Keratinocyte (primary cell): Measurements from ENCODE around the gene CMKLR1. TPM values are rescaled to one million over a fixed set of nuclear protein-coding genes. Genes with fewer than 3 reads are reported as not detected.

ENCODE experiments used
- DNase-seq: peaks from one replicate; pipeline ENCODE4 v3.0.0-alpha.2; 2011; ENCODE audit warnings: low read depth, missing footprints, low spot score
- FAIRE-seq: peaks from 2 replicates; lab custom pipeline; 2011; peaks lifted over from hg19 to GRCh38; lab: Jason Lieb, UNC
- H2AFZ ChIP-seq: 2 replicates; pipeline ENCODE4 v1.6.0; 2012; ENCODE audit warnings: low read length, control low read depth, inconsistent platforms; ENCODE audit not compliant: control insufficient read depth
- H3K27ac ChIP-seq: 2 replicates; pipeline ENCODE4 v1.5.1; 2011; ENCODE audit warnings: low read length; ENCODE audit not compliant: control insufficient read depth, insufficient read depth
- H3K27me3 ChIP-seq: 3 replicates; pipeline ENCODE4 v1.6.0; 2011; ENCODE audit warnings: low read length; ENCODE audit not compliant: control insufficient read depth, insufficient read depth; ENCODE audit errors: extremely low read depth
- H3K36me3 ChIP-seq, 2 experiments: 2 replicates in 1 of 2; 3 replicates in 1 of 2; pipeline ENCODE4 v1.5.1; 2011; ENCODE audit warnings: low read length in 2 of 2, mild to moderate bottlenecking in 1 of 2; ENCODE audit not compliant: control insufficient read depth in 2 of 2, insufficient read depth in 2 of 2; ENCODE audit errors: extremely low read depth in 1 of 2
- H3K4me1 ChIP-seq: 3 replicates; pipeline ENCODE4 v1.5.1; 2011; ENCODE audit warnings: low read length; ENCODE audit not compliant: control insufficient read depth, insufficient read depth; ENCODE audit errors: extremely low read depth
- H3K4me2 ChIP-seq: 3 replicates; pipeline ENCODE4 v1.6.0; 2011; ENCODE audit warnings: low read depth, low read length; ENCODE audit not compliant: control insufficient read depth, insufficient read depth; ENCODE audit errors: extremely low read depth
- H3K4me3 ChIP-seq, 3 experiments: fragments of 200-600 bp in 1 of 3; sonication (generic) in 1 of 3; 2 replicates in 2 of 3; 3 replicates in 1 of 3; pipeline ENCODE4 v1.5.1; 2011 to 2016; ENCODE audit warnings: low read length in 3 of 3, mild to moderate bottlenecking in 3 of 3, control low read depth in 2 of 3, inconsistent platforms in 1 of 3, low read depth in 1 of 3, mixed read lengths in 1 of 3, mixed run types in 1 of 3, moderate library complexity in 1 of 3; ENCODE audit not compliant: control insufficient read depth in 2 of 3, insufficient read depth in 2 of 3; ENCODE audit errors: extremely low read depth in 1 of 3
- H3K79me2 ChIP-seq: 2 replicates; pipeline ENCODE4 v1.6.0; 2012; ENCODE audit warnings: low read length; ENCODE audit not compliant: control insufficient read depth, insufficient read depth
- H3K9ac ChIP-seq: 3 replicates; pipeline ENCODE4 v1.6.0; 2011; ENCODE audit warnings: low read length; ENCODE audit not compliant: control insufficient read depth, insufficient read depth; ENCODE audit errors: extremely low read depth
- H3K9me1 ChIP-seq: 3 replicates; pipeline ENCODE4 v1.6.0; 2011; ENCODE audit warnings: low read length; ENCODE audit not compliant: control insufficient read depth, insufficient read depth; ENCODE audit errors: extremely low read depth
- H3K9me3 ChIP-seq: 2 replicates; pipeline ENCODE4 v1.5.1; 2012; ENCODE audit warnings: low read depth, low read length; ENCODE audit not compliant: control insufficient read depth
- H4K20me1 ChIP-seq: 3 replicates; pipeline ENCODE4 v1.6.0; 2011; ENCODE audit warnings: low read length; ENCODE audit not compliant: control insufficient read depth, insufficient read depth; ENCODE audit errors: extremely low read depth
- EZH2 ChIP-seq: IDR thresholded peaks from one replicate; pipeline ENCODE4 v1.6.1; 2012; ENCODE audit warnings: inconsistent platforms, mild to moderate bottlenecking, low read length, moderate library complexity
- dilution Hi-C: fragments of 300-500 bp; cut with MboI; formaldehyde crosslinking; loops from one replicate; pipeline ENCODE4 v1.7.0; 2020; ENCODE audit warnings: low sequenced_read_pairs; ENCODE audit not compliant: extremely low pct_ligation_motif_present
- polyA plus RNA-seq, 5 experiments: library from polyadenylated mRNA; depleted of rRNA in 3 of 5; stranded (reverse) in 3 of 5; stranded (forward) in 1 of 5; unstranded in 1 of 5; fragments of >200 nt; gene quantifications; 1 replicate in 1 of 5; 2 replicates in 3 of 5; 3 replicates in 1 of 5; pipeline versions ENCODE4 v1.2.1 to v1.2.3, GENCODE V29; 2011 to 2012; ENCODE audit warnings: missing spikeins in 2 of 5, low read depth in 1 of 5, low replicate concordance in 1 of 5
- TF ChIP-seq, protein P1 (sequence below), 3 experiments: IDR thresholded peaks in 1 of 3; conservative IDR thresholded peaks in 1 of 3; optimal IDR thresholded peaks in 1 of 3; 2 replicates in 2 of 3; 3 replicates in 1 of 3; pipeline versions ENCODE3 to v1.5.1; 2011; ENCODE audit warnings: low read length in 3 of 3, mild to moderate bottlenecking in 3 of 3, moderate library complexity in 2 of 3, control low read depth in 1 of 3, inconsistent platforms in 1 of 3; ENCODE audit not compliant: insufficient read depth in 2 of 3; ENCODE audit errors: extremely low read depth in 1 of 3

The CMKLR1 gene
- polyA plus RNA-seq, 1 donor (not counting 4 experiments of a cell fraction or from before 2014, with no cell fraction given) = not detected

- Histone ChIP-seq H3K4me1 (no peaks in the 10 kb centered on the region), H2AFZ (no peak overlapping the region), H3K79me2 (no peaks in the 10 kb centered on the region), H3K9me1 (no peaks in the 10 kb centered on the region), H3K9me3 (no peaks in the 10 kb centered on the region), H3K4me2 (no peak overlapping the region), H3K36me3 (no peaks in the 10 kb centered on the region), H4K20me1 (no peaks in the 10 kb centered on the region), H3K4me3 (no peak overlapping the region), H3K27ac (no peak overlapping the region), H3K9ac (no peak overlapping the region), H3K27me3 (no peaks in the 10 kb centered on the region)
- TF ChIP-seq EZH2 = no peak
- TF ChIP-seq, protein P1, sequence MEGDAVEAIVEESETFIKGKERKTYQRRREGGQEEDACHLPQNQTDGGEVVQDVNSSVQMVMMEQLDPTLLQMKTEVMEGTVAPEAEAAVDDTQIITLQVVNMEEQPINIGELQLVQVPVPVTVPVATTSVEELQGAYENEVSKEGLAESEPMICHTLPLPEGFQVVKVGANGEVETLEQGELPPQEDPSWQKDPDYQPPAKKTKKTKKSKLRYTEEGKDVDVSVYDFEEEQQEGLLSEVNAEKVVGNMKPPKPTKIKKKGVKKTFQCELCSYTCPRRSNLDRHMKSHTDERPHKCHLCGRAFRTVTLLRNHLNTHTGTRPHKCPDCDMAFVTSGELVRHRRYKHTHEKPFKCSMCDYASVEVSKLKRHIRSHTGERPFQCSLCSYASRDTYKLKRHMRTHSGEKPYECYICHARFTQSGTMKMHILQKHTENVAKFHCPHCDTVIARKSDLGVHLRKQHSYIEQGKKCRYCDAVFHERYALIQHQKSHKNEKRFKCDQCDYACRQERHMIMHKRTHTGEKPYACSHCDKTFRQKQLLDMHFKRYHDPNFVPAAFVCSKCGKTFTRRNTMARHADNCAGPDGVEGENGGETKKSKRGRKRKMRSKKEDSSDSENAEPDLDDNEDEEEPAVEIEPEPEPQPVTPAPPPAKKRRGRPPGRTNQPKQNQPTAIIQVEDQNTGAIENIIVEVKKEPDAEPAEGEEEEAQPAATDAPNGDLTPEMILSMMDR (optimal IDR thresholded peaks at IDR 0.05 in 1 of 3, IDR thresholded peaks at IDR 0.05 in 1 of 3, conservative IDR thresholded peaks at IDR 0.05 in 1 of 3; ENCODE audit: extremely low read depth in 1 of 3, insufficient read depth in 2 of 3, low read length in 3 of 3) = no peak
- dilution Hi-C loops = no loop called here
- DNase-seq (no peak), FAIRE-seq (no peak)
Observed at GRCh38 chr12:108312073-108312659, 26.9 kb downstream of the CMKLR1 start.

DNA sequence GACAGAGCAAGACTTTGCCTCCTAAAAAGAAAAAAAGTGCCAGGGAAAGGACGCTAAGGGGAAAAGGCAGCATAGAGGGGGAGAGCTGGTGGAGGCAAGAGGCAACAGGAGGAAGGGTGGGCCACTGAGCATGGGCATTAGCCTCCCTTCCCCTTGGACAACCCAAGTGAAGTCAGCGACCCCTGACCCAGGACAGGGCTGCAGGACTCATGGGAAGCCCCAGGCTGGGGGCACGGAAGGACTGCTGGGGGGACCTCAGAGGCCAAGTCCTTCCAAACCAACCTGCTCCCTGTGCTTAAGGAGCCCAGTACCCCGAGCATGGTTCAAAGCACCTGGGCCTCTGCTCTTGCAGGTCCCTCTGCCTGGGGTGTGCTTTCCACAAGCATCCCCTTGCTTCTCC, 27.5 kb downstream of the CMKLR1 start:
- TF ChIP-seq EZH2 = no peak
- TF ChIP-seq, protein P1 (optimal IDR thresholded peaks at IDR 0.05 in 1 of 3, IDR thresholded peaks at IDR 0.05 in 1 of 3, conservative IDR thresholded peaks at IDR 0.05 in 1 of 3; ENCODE audit: extremely low read depth in 1 of 3, insufficient read depth in 2 of 3, low read length in 3 of 3) = no peak
- no peaks in the 10 kb centered on the region for H3K27me3 ChIP-seq
- H4K20me1 ChIP-seq = no peaks in the 10 kb centered on the region
- H3K4me1 ChIP-seq = no peaks in the 10 kb centered on the region
- DNase-seq (no peak), FAIRE-seq (no peak)
- no peaks in the 10 kb centered on the region for H3K9me1 ChIP-seq
- H2AFZ ChIP-seq = no peak overlapping the region
- no peak overlapping the region for H3K9ac ChIP-seq
- no peaks in the 10 kb centered on the region for H3K79me2 ChIP-seq
- H3K36me3 ChIP-seq = no peaks in the 10 kb centered on the region
- no peaks in the 10 kb centered on the region for H3K9me3 ChIP-seq
- no peak overlapping the region for H3K27ac ChIP-seq
- dilution Hi-C loops = no loop called here
- H3K4me3 ChIP-seq = no peak overlapping the region
- H3K4me2 ChIP-seq = no peak overlapping the region
